ENCODE results near the gene CERS5. TPM values are rescaled to one million over a fixed set of nuclear protein-coding genes. Genes with fewer than 3 reads are reported as not detected.
A peak's percentile ranks its signal among the peaks of the same experiment; 100 is the strongest.

Gene CERS5
- total and polyA plus RNA-seq, 10 of the 15 experiments (the other 5 are each of a cell fraction or from before 2014, with no cell fraction given), result 6.8 to 50.1 (median 31.8) TPM

- no TSS peak for BruUV-seq (replicated peaks)
- no peak for FAIRE-seq
- ChIA-PET SMC1A (ENCODE audit: uncharacterized antibody, unreplicated experiment) (interaction anchor here (2.5 to 7.2 kb wide), 3 partner anchors 7 to 39 kb away, joined by 15 to 94 read pairs (median 46); no protein-coding TSS in a partner anchor), POLR2A (interaction anchor here (6.6 kb wide), 1 partner anchor 6 kb away, joined by 54 read pairs; no protein-coding TSS in a partner anchor), CTCF (interaction anchor here (0.8 to 6.0 kb wide), 3 partner anchors 30 to 100 kb away, joined by 4 to 68 read pairs (median 5); no protein-coding TSS in a partner anchor), RAD21 (ENCODE audit: unreplicated experiment) (interaction anchor here (1.1 kb wide), 1 partner anchor 47 kb away, joined by 3 read pairs; no protein-coding TSS in a partner anchor)
- in situ Hi-C loops (cut with MboI) (no loop called here), intact Hi-C loops (cut with micrococcal nuclease; ENCODE audit: unreplicated experiment) (no loop called here)
- Histone ChIP-seq H3K27me3 (replicated peaks in 1 of 2; ENCODE audit: control insufficient read depth in 2 of 2, insufficient read depth in 2 of 2, low read length in 1 of 2) (no peaks in the 10 kb centered on the region), H3K27ac (ENCODE audit: control insufficient read depth, insufficient read depth) (no peak overlapping the region), H3K4me3 (0 out of 2 replicates have a peak overlapping the region, but pooled peaks have one; percentile 45), H3K9me3 (replicated peaks; ENCODE audit: control insufficient read depth, insufficient read depth, low read length) (no peaks in the 10 kb centered on the region), H3K36me3 (ENCODE audit: control insufficient read depth in 2 of 2, insufficient read depth in 2 of 2, low read length in 1 of 2) (peaks cover 0 to 5% of the 10 kb centered on the region in 2 experiments; a peak in 2 of 4 replicates), H3K4me1 (ENCODE audit: control insufficient read depth, insufficient read depth, low read length) (peaks cover 9% of the 10 kb centered on the region), H3K4me2 (ENCODE audit: control insufficient read depth, insufficient read depth) (no peak overlapping the region; the same call in 1 of the 2 replicates), H3K9ac (ENCODE audit: control insufficient read depth, insufficient read depth, low read length) (no peak overlapping the region), H4K20me1 (ENCODE audit: control insufficient read depth, insufficient read depth) (no peaks in the 10 kb centered on the region), H3K79me2 (ENCODE audit: control insufficient read depth, insufficient read depth, low read length) (peaks cover 82% of the 10 kb centered on the region), H2AFZ (ENCODE audit: control insufficient read depth, low read depth, low read length) (no peak overlapping the region)
- DNase-seq (ENCODE audit: low read depth, low spot score), result no peak
- WGBS (ENCODE audit: insufficient coverage, insufficient replicate concordance, low lambda C conversion rate, missing lambda C conversion rate), result 51% methylated on average over 3 of the region's 3 CpGs
- no peak for ATAC-seq
- TF ChIP-seq CREM (IDR thresholded peaks at IDR 0.05; ENCODE audit: low read depth) (no peak), ZNF217 (IDR thresholded peaks at IDR 0.05) (no peak), HSF1 (IDR thresholded peaks at IDR 0.05; ENCODE audit: low read depth, low read length) (no peak), MEF2B (IDR thresholded peaks at IDR 0.05; ENCODE audit: partially characterized antibody, poor library complexity, severe bottlenecking) (no peak), NR2C2 (IDR thresholded peaks at IDR 0.05; ENCODE audit: borderline replicate concordance, control insufficient read depth, insufficient read length, low read depth) (no peak)
- TF ChIP-seq, protein P1, sequence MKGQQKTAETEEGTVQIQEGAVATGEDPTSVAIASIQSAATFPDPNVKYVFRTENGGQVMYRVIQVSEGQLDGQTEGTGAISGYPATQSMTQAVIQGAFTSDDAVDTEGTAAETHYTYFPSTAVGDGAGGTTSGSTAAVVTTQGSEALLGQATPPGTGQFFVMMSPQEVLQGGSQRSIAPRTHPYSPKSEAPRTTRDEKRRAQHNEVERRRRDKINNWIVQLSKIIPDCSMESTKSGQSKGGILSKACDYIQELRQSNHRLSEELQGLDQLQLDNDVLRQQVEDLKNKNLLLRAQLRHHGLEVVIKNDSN (IDR thresholded peaks at IDR 0.05; ENCODE audit: borderline replicate concordance, extremely low read length, insufficient read depth, low read depth, low read length), result no peak
Measured at GRCh38 chr12:50215033-50215432, 47.9 kb upstream of the CERS5 start.
